ENCODE data around the gene FPGS. TPM values are rescaled to one million over a fixed set of nuclear protein-coding genes. Genes with fewer than 3 reads are reported as not detected.
A peak's percentile ranks its signal among the peaks of the same experiment; 100 is the strongest.
"Not testable (repeated sequence)": the region's sequence is repeated elsewhere in the genome, so short reads cannot be mapped to it uniquely, and the experiment has no call there.

The FPGS gene
- total RNA-seq, 1 donor from 2014 or later, result 51.3 TPM

GRCh38 chr9:127755061-127756060 lies 47.3 kb upstream of the FPGS start:
- H3K27ac Mint-ChIP-seq (ENCODE audit: unreplicated experiment), result no peak overlapping the region
- H3K9me3 Mint-ChIP-seq (ENCODE audit: unreplicated experiment), result no peaks in the 10 kb centered on the region
- no peak for TF ChIP-seq CTCF (IDR thresholded peaks at IDR 0.05; ENCODE audit: unreplicated experiment)
- H3K4me3 Mint-ChIP-seq (ENCODE audit: unreplicated experiment), result peak overlapping the region; percentile 78
- peaks cover 17% of the 10 kb centered on the region for H3K4me1 Mint-ChIP-seq (ENCODE audit: unreplicated experiment)
- H3K36me3 Mint-ChIP-seq (ENCODE audit: low read depth, unreplicated experiment), result peaks cover 38% of the 10 kb centered on the region
- DNase-seq (ENCODE audit: low spot score), result peak; percentile 79
- peaks cover 17% of the 10 kb centered on the region for H3K27me3 Mint-ChIP-seq (ENCODE audit: unreplicated experiment)

DNA sequence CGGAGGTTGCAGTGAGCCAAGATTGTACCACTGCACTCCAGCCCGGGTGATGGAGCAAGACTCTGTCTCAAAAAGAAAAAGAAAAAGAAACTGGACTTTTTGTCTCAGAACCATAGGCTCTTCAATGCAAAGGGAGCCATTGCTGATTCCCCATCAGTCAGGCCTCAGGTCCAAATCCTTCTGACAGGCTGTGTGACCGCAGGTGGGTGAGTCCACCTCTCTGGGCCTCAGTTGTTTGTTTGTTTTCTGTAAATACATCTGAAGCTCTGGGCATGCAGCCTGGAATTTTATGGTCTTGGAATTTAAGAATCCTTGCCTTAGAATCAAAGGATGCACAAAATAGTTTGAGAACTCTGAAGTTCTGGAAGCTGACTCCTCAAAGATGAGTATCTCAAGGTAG lies 46.4 kb upstream of the FPGS start:
- no peak for DNase-seq (ENCODE audit: low spot score)
- H3K4me1 Mint-ChIP-seq (ENCODE audit: unreplicated experiment), result peaks cover 18% of the 10 kb centered on the region
- no peaks in the 10 kb centered on the region for H3K9me3 Mint-ChIP-seq (ENCODE audit: unreplicated experiment)
- no peak overlapping the region for H3K4me3 Mint-ChIP-seq (ENCODE audit: unreplicated experiment)
- peaks cover 13% of the 10 kb centered on the region for H3K27me3 Mint-ChIP-seq (ENCODE audit: unreplicated experiment)
- no peak for TF ChIP-seq CTCF (IDR thresholded peaks at IDR 0.05; ENCODE audit: unreplicated experiment)
- H3K27ac Mint-ChIP-seq (ENCODE audit: unreplicated experiment), result no peak overlapping the region
- H3K36me3 Mint-ChIP-seq (ENCODE audit: low read depth, unreplicated experiment), result peaks cover 34% of the 10 kb centered on the region

DNA sequence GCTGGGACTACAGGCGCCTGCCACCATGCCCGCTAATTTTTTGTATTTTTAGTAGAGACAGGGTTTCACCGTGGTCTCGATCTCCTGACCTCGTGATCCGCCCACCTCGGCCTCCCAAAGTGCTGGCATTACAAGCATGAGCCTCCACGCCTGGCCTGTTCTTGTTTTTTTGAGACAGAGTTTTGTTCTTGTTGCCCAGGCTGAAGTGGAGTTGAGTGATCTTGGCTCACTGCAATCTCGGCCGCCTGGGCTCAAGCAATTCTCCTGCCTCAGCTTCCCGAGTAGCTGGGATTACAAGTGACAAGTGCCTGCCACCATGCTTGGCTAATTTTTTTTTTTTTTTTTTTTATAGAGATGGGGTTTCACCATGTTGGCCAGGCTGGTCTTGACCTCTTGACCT lies 45.9 kb upstream of the FPGS start:
- Mint-ChIP-seq H3K36me3 (ENCODE audit: low read depth, unreplicated experiment) (peaks cover 30% of the 10 kb centered on the region), H3K4me1 (ENCODE audit: unreplicated experiment) (peaks cover 23% of the 10 kb centered on the region)
- not testable (repeated sequence) for H3K27ac Mint-ChIP-seq (ENCODE audit: unreplicated experiment); H3K27me3 Mint-ChIP-seq (ENCODE audit: unreplicated experiment); H3K4me3 Mint-ChIP-seq (ENCODE audit: unreplicated experiment); H3K9me3 Mint-ChIP-seq (ENCODE audit: unreplicated experiment); DNase-seq (ENCODE audit: low spot score)

DNA sequence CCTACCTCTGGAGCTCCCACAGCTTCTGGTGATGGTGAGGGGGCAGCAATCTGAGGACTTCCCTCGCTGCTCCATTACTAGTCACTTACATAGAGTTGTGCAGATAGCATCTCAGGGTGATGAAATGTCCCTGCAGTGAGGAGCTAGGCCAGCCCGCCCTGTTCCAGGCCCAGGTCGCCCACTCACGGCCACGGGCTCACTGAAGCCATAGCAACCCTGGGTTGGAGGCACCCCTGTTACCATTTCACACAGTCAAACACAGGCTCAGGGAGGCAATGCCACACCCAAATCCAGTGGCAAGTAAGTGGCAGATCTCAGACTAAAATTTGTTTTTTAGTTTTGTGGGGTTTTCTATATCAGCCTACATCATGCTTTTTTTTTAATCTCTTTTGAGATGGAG lies 43.8 kb upstream of the FPGS start:
- Mint-ChIP-seq H3K4me1 (ENCODE audit: unreplicated experiment) (peaks cover 37% of the 10 kb centered on the region), H3K27ac (ENCODE audit: unreplicated experiment) (peak overlapping the region; percentile 42), H3K9me3 (ENCODE audit: unreplicated experiment) (no peaks in the 10 kb centered on the region), H3K27me3 (ENCODE audit: unreplicated experiment) (peaks cover 14% of the 10 kb centered on the region), H3K36me3 (ENCODE audit: low read depth, unreplicated experiment) (peaks cover 24% of the 10 kb centered on the region), H3K4me3 (ENCODE audit: unreplicated experiment) (peak overlapping the region; percentile 73)
- TF ChIP-seq CTCF (IDR thresholded peaks at IDR 0.05; ENCODE audit: unreplicated experiment), result no peak
- no peak for DNase-seq (ENCODE audit: low spot score)

DNA sequence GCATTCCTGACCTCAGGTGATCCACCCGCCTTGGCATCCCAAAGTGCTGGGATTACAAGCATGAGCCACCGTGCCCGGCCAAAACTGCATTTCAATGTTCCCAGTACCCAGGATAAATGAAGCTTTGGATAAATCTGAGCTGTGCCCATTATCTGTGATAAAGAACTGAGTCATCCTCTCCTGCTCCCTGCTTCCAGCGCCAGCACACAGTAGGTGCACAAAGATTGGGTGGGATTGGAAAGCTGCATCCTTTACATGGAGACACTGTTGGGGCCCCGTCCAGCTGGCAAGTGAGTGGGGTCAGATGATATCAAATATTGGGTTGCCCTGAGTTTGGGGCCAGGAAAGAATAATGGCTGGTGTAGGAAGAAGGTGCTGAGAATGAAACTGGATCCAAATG lies 41.6 kb upstream of the FPGS start:
- Mint-ChIP-seq H3K36me3 (ENCODE audit: low read depth, unreplicated experiment) (peaks cover 40% of the 10 kb centered on the region), H3K27me3 (ENCODE audit: unreplicated experiment) (peaks cover 13% of the 10 kb centered on the region), H3K27ac (ENCODE audit: unreplicated experiment) (peak overlapping the region; percentile 42), H3K4me3 (ENCODE audit: unreplicated experiment) (no peak overlapping the region), H3K9me3 (ENCODE audit: unreplicated experiment) (no peaks in the 10 kb centered on the region), H3K4me1 (ENCODE audit: unreplicated experiment) (peaks cover 58% of the 10 kb centered on the region)
- no peak for TF ChIP-seq CTCF (IDR thresholded peaks at IDR 0.05; ENCODE audit: unreplicated experiment)
- no peak for DNase-seq (ENCODE audit: low spot score)
